HG03025 (cell line): ENCODE measurements around the gene ALDH1A1.

Experiments
- ATAC-seq: cut with Tn5 transposase; IDR thresholded peaks from one replicate; pipeline ENCODE4 v1.9.1; 2021; ENCODE audit warnings: mild to moderate bottlenecking, moderate library complexity; ENCODE audit not compliant: unreplicated experiment, low FRiP score

ALDH1A1 gene

DNA sequence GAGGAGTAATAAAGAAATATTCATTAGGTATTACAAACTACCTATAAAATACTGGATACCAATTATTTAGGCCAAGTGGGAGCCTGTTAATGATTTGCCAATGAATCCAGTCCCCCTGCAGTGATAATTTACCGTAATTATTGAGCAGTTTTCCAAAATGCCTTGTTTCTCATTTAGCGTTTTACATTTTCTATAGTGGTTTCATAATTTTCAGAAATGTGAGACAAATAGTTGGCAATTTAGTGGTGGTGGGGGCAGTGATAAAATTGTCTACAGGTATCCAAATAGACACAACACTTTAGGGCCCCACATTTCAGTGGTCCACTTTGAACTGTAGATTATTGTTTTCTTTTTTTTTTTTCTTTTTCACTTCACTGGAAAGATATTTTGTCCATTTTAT is 27.3 kb upstream of the ALDH1A1 start:
- ATAC-seq, result no peak

DNA sequence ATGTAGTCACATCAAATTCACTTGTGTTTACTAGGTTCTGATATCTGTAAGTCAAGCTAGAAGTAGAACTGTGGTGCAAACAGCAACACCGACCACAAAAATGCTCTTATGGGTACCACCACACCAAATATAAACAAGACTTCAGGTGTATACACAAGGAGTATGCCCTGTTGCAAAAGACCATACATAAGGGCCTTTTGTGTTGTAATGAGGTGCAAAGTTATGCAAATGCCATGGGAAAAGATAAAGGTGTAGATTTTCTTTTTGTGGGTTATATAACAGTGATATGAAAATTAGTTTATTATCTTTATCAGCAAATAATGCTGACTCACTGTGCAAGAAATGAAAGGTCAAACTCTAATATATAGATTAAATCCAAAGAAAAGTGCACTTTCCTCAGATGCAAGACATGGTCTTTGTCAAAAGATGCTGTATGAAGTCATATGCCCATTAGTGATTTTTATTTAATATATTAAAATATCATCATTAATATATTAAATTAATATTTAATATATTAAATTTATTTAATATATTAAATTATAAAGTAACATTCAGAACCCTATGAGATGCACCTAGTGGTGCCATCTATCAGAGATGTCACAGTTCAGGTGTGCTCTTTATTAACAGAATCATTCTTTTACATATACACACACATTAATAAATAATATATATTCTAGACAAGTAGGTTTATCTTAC is 26.7 kb upstream of the ALDH1A1 start:
- no peak for ATAC-seq

DNA sequence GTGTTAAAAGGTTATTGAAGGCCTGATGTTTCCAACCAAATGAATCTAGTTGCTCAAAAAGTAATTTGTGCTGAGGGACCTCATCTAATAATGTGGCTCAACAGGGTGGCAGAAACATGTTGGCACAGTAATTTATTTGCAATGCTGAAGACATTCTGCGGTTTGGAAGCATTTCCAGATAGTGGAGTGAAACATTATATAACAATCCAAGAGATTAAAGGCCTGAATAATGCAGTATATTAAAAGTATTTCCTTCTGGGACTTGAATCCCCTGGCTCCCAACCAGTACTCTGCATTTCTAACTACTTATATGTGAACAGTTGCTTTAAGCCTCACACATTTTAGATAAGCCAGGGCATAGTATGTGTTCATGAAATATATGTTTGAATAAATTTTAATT is 25.9 kb upstream of the ALDH1A1 start:
- ATAC-seq, result no peak

DNA sequence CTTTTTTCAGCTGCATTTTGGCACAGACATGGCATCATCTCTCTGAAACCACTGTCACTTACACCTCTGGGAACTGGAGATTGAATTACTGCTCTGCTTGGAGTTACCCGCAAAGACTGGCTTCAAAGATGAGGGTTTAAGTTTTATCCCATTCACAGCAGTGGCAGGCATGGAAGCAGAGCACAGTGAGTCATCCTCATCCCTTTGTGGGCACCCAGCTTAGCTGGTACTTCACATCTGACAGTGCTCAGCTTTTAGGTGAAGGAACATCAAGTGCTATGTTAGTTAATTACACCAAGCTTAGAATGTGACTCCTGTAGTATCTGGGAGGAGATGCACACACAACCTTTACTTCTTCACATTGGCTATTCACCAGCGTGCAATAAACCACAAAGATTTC is 24.8 kb upstream of the ALDH1A1 start:
- ATAC-seq, result no peak

DNA sequence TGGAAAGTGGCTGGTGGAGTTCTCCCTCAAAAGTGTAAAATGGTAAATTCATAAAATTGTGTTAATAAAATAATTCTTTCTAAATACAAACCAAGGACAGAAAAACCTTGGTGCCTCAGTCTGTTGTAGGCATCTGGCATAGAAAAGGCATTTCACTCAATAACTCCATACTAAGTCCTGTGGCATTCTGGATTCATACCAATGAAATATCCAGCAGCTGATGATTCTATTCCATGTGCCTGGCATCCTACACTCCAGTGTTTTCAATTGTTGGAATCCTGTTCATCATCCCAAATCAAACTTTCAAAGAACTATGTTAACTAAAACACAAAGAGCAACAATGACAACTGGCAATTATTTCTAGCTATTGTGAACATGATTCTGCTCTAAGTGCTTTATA is 21.6 kb upstream of the ALDH1A1 start:
- no peak for ATAC-seq

DNA sequence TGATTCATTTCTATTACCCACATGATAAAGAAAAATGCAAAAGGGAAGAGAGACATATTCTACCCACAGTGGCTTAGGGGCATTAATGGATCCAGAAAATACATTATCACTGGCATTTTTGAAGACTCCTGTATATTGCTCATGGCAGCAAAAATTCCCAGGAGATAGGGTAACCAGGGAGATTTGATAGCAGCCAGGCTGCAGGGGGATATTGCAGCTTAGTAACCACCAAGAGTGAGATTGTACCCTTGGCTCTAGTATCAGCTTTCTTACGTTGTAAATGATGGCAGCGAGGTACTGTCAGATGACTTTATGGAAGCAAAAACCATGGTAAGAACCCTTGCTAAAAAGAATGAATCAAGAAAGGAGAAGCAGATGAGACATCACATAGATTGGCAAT is 19.8 kb upstream of the ALDH1A1 start:
- no peak for ATAC-seq

DNA sequence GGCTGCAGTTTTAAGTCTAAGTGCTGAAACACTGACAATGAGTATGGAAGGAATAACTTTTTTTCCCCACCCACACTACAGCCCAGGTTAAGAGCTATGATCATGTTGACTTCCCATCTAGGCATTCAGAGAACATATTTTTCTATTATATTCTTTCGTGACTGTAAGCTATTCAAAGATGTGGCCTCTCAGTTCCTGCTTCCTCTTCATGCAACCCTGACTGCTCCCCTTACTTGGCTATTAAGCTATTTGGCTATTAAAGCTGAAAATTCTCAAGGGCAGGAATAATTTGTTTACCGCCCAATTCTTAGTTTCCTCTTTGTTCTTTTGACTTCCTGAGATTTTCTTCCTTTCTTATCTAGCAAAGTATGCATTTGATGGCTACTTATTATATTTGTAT is 18.6 kb upstream of the ALDH1A1 start:
- ATAC-seq, result no peak

DNA sequence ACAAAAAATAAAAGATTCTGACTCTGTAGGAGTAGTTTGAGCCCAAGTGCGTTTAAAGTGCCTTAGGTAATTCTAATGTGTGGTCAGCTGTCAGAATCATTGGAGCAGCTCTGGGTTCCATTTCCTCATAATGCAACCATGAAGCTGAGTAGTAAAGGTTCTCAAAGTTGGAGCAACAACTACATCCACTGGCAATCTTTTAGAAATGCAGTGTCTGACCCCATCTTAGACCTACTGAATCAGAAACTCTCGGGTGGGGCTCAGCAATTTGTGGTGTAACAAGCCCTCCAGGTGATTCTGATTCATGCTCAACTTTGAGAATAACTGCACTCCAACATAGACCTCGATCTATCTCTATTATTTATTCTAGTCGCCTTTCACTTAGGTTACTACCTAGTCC is 7.6 kb upstream of the ALDH1A1 start:
- no peak for ATAC-seq

DNA sequence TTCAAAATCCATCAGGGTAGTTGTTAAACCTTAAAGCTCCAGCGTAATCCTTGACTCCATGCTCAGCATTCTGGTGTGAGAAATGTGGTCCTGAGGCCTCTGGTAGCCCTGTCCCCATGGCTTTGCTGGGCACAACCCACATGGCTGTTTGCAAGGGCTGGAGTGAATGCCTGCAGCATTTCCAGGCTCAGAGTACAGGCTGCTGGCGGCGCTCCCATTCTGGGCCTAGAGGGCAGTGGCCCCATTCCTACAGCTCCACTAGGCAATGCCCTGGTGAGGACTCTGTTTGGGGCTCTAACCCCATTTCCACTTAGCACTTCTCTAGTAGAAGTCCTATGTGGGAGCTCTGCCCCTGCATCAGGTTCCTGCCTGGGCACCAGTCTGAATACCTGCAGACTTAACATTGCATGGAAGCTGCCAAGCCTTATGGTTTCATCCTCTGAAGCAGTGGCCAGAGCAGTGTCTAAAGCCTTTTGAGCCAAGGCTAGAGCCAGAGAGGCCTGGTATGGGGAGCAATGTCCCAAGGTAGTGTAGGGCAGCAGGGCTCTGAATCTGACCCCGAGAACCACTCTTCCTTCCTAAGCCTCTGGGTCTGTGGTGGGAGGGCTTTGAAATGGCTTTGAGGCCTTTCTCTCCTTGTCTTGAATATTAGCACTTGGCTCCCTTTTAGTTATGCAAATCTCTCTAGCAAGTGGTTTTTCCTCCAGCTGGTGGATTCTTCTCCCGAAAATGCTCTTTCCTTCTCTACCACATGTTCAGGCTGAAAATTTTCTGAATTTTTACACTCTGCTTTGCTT is 5.8 kb upstream of the ALDH1A1 start:
- ATAC-seq, result no peak

DNA sequence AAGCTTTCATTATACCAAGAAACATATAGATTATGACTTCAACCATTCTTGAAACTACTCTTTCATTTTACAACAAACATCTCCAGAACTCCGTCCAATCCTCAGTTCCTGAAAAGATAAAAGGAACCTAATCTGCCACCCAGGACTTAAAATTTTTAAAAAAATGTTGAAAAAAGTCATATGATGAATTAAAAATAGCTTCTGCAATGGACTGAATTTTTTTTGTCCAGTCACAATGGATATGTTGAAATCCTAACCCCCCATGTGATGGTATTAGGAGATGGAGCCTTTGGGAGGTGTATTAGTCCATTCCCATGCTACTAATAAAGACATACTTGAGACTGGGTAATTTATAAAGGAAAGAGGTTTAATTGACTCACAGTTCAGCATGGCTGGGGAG is 2.7 kb upstream of the ALDH1A1 start:
- ATAC-seq, result no peak

DNA sequence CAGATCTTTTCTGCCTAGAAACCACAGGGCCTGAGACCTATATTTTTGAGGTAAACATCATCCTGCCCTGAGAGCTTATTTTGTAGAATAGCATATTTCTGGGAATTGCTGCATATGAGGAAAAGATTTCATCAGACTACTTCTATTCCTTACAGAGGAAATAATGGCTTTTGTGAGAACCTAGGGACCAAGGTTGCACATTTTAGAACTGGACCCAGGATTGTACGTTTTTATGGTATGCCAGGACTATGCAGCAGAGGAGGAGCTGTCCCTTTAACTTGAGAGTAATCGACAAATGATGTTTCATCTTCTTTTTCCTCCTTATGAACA is 2.2 kb upstream of the ALDH1A1 start:
- no peak for ATAC-seq

DNA sequence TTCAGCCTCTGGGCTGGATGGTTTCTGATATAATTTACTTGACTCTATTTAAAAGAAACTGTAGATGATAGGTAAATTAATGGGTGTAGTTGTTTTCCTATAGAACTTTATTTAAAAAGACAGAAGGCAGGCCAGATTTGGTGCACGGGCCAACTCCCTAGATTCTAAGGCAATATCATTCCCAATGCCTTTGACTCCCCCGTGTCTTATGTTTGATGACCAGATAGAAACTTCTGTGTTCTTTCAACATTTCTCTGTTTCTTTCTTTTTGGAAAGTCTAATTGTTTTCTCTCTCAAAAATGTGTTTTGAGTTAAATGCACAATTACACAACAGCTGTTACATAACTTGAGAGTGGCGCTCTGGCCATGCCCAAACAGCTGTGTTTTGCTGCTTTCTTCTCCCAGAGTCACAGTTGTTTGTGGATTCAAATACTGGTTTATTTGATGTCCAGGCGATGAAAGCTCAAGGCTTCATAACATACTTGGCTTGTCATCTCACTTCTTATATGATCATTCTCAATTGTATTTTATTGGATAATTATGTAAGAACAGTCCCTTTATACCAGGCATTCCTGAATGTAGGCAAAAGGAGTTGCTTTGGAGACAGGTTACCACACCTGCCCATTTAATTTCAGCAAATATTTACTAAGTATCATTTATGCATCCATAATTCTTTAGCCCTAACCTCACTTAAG is 1.7 kb upstream of the ALDH1A1 start:
- no peak for ATAC-seq

DNA sequence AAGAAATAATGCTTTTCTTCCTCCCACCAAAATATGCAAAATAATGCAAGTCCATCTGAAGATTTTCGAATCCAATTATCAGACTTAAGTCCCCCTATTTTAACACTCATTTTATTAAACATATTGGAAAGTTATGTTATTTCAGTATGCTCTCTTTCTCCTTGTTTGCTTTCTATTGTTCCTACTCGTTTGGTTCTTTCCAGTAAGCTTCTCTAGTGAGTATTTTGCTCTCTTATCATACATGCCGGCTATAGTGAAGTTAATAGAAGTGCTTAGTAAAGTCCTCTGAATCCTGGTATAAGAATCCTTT is 517 bp downstream of the ALDH1A1 start:
- ATAC-seq, result no peak

DNA sequence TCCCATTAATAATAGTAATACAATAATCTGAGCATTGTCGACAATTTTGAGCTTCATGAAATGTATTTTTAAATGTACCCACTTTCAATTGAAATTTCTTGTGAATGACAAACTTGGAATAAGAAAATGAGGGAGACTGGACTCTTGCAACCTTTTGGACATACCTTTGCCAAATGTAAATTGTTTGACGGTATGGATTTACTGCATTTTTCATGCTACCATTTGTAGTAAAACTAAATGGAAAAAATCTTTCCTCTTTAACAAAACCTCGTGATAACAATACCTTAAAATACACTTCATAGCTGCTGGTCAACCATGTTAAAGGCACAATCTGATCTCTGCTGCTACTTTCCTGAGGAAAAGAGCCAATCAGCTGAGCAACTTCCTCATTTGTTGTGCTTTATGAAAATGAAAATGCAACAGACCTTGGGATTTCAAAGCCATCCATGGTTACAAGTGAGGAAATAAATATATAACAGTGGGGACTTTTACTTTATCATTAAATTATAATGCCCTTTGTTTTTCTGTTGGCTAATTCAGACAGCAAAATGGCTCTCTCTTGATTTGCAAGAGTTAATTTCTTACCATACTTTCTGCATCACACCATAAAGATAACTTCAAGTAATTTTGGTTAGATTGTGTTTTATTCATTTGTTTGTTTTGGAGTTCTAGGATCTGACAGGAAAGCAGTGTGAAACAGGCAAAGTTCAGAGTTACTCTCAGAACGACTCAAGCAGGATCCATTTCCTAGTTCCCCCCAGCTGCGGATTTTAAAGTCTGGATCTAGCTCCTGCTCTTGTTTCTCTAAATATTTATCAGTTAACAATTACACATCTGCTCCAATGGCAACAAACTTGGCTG is 1.1 kb downstream of the ALDH1A1 start:
- no peak for ATAC-seq

DNA sequence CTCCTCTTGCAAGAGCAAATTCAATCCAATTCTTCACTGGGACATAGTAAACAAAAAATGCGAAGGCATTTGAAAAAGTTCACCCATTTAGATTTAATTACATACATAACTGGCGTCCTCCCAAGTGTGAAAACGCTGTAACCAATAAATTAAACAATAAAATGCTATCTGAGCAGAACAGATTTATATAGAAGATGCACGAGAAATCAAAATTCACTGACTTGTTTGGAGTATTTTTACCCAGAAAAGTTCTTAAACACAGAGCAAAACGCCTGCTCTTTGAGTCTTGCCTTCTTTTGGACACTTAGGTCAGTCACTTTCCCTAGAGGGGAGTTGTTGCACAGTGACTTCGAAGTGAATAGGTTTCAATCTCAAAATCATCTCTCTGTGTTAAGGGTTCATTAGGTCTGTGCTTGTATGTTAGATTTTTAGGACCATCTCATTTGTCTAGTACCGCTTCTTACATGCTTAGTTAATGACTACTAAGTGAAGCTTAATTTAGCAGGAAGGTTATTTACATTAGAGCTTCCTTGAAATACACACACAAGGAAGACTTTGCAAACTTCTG is 1.9 kb downstream of the ALDH1A1 start:
- ATAC-seq, result no peak

DNA sequence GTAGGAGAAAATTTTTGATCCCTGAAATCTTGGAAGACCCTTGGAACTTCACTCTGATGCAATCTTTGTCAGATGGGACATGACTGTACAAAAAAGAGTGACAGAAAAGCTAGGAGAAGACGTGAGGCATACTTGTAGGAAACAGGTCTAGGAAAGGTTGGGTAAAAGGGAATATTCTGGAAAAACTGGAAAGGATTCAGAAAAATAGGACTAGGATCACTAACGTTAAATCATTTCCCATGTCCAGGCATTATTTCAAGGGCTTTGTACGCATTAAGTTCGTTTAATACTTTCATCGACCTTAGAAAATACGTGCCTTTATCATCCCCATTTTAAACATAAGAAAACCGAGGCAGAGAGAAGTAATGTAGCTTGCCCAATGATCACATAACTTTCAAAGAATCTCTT is 2.9 kb downstream of the ALDH1A1 start:
- no peak for ATAC-seq

DNA sequence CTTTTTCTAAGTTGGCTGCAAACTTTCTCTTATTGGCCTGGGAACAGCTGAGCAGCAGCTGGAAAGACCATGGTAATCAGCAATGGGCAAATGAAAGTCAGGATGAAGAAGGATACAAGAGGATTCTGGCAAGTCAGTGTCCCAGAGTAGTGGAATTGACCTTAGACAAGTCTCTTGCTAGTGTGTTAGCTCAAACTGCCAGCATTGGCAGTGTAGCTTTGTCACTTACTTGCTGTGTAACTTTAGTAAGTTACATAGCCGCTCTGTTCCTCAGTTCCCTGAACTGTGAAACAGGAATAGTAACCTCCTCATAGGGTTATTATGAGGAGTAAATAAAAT is 3.6 kb downstream of the ALDH1A1 start:
- no peak for ATAC-seq

DNA sequence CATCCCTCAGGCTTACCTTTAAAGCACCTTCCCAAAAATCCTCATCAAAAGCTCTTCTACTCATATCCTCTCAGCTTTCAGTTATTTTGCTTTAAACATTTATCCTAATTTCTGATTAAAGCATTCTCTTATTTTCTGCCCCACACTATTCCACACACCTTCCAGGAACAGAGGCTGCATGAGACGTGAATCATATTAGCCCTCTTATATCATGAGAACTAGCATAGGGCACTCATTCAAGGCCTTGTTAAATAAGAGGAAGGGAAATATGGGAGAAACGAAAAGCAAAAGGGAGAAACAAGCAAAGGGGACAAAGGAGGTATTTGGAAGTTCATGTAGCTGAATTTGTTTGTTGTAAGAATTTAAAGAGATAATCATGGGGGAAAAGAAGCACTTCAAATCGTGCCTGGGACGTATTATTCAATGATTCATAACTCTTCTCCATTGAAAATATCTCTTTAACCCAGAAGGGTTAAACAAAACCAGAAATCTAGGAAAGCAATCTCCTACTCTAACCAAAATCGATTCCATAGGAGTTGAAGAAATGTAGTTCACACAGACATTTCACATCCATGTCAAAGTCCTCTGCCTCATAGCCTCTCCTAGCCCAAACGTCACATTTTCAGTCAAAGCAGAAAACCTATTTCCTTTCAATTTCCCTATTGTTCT is 4.1 kb downstream of the ALDH1A1 start:
- ATAC-seq, result no peak

DNA sequence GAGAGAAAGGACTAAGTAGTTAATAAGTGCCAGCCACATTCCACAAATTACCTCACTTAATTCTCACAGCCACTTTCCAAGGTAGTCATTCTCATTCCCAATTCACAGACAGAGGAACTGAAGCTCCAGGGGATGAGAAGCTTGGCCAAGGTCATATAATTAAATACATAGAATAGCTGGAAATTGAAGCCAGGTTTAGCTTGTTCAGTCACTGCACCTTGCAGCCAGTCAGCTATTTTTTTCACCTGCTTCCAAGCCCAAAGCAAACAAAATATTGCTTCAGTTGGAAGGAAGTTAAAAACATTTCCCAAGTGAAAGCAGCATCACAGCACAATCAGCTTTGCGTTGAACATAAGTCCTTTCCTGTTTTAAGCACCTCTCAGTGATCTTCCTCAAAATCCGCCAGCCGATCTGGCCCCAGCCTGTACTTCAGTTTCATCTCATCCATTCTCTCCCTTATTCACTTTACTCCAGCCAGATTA is 4.8 kb downstream of the ALDH1A1 start:
- no peak for ATAC-seq

DNA sequence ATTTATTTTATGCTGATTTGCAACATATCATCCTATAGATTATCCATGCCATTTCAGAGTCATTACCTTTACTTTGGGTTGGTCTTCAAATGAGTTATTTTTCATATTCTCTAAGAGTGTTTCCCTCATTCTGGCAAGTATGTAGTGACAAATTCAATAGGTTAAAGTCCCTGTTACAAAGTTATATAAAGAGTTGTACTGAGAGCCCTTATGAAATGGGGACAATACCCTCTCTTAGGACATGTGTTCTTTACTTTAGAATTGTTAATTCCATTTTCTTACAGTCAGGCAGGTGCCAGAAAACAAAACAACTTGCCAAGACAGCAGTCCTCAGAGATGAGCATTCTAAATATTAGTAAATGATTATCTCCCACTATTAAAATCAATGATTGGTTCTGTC is 6.0 kb downstream of the ALDH1A1 start:
- no peak for ATAC-seq
